Type B pancreatic cell (in vitro differentiated cells): ENCODE measurements around the gene SKAP1. TPM values are rescaled to one million over a fixed set of nuclear protein-coding genes. Genes with fewer than 3 reads are reported as not detected.
A peak's percentile ranks its signal among the peaks of the same experiment; 100 is the strongest.

Experiments used
- DNase-seq: peaks from one replicate; pipeline ENCODE4 v3.0.0; 2021; ENCODE audit warnings: mixed read lengths; ENCODE audit not compliant: unreplicated experiment; ENCODE audit errors: extremely low spot score
- H3K27ac Mint-ChIP-seq: 2 replicates; pipeline ENCODE4 v1.8.0; 2021; ENCODE audit warnings: mild to moderate bottlenecking, mixed read lengths
- H3K27me3 Mint-ChIP-seq: 2 replicates; pipeline ENCODE4 v1.8.0; 2021; ENCODE audit warnings: mixed read lengths
- H3K36me3 Mint-ChIP-seq: 2 replicates; pipeline ENCODE4 v1.8.0; 2021; ENCODE audit warnings: mixed read lengths
- H3K4me1 Mint-ChIP-seq: one replicate; pipeline ENCODE4 v1.8.0; 2021; ENCODE audit warnings: mixed read lengths; ENCODE audit not compliant: unreplicated experiment
- H3K4me3 Mint-ChIP-seq: 2 replicates; pipeline ENCODE4 v1.8.0; 2021; ENCODE audit warnings: mild to moderate bottlenecking, mixed read lengths
- H3K9me3 Mint-ChIP-seq: 2 replicates; pipeline ENCODE4 v1.8.0; 2021; ENCODE audit warnings: mixed read lengths
- total RNA-seq: library from RNA; stranded (reverse); gene quantifications from 2 replicates; pipeline ENCODE4 v1.2.1, GENCODE V29; 2021; ENCODE audit warnings: low replicate concordance
- TF ChIP-seq, protein P1 (sequence below): fragments of 200-600 bp; sonication (generic); conservative IDR thresholded peaks from 2 replicates; pipeline ENCODE4 v1.5.0; 2021; ENCODE audit warnings: antibody characterized with exemption, mild to moderate bottlenecking

SKAP1 gene
- total RNA-seq, 1 donor from 2014 or later: 0.43 TPM

- Mint-ChIP-seq H3K9me3 (no peaks in the 10 kb centered on the region), H3K27me3 (peaks cover 16% of the 10 kb centered on the region), H3K36me3 (no peaks in the 10 kb centered on the region), H3K27ac (peak overlapping the region; percentile 93), H3K4me1 (peaks cover 18% of the 10 kb centered on the region), H3K4me3 (peak overlapping the region; percentile 62)
- TF ChIP-seq, protein P1, sequence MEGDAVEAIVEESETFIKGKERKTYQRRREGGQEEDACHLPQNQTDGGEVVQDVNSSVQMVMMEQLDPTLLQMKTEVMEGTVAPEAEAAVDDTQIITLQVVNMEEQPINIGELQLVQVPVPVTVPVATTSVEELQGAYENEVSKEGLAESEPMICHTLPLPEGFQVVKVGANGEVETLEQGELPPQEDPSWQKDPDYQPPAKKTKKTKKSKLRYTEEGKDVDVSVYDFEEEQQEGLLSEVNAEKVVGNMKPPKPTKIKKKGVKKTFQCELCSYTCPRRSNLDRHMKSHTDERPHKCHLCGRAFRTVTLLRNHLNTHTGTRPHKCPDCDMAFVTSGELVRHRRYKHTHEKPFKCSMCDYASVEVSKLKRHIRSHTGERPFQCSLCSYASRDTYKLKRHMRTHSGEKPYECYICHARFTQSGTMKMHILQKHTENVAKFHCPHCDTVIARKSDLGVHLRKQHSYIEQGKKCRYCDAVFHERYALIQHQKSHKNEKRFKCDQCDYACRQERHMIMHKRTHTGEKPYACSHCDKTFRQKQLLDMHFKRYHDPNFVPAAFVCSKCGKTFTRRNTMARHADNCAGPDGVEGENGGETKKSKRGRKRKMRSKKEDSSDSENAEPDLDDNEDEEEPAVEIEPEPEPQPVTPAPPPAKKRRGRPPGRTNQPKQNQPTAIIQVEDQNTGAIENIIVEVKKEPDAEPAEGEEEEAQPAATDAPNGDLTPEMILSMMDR: no peak
- DNase-seq: no peak
Measured at GRCh38 chr17:48471817-48472410, 41.9 kb upstream of the SKAP1 start.

GRCh38 chr17:48470388-48471034, 40.5 kb upstream of the SKAP1 start:
- Mint-ChIP-seq H3K27ac (no peak overlapping the region), H3K36me3 (no peaks in the 10 kb centered on the region), H3K4me1 (peaks cover 15% of the 10 kb centered on the region), H3K27me3 (peaks cover 16% of the 10 kb centered on the region), H3K4me3 (no peak overlapping the region), H3K9me3 (no peaks in the 10 kb centered on the region)
- TF ChIP-seq, protein P1: no peak
- no peak for DNase-seq

- Mint-ChIP-seq H3K27ac (no peak overlapping the region), H3K27me3 (peaks cover 16% of the 10 kb centered on the region), H3K36me3 (no peaks in the 10 kb centered on the region), H3K4me3 (no peak overlapping the region), H3K9me3 (no peaks in the 10 kb centered on the region), H3K4me1 (peaks cover 15% of the 10 kb centered on the region)
- DNase-seq: no peak
- TF ChIP-seq, protein P1: no peak
Measured at GRCh38 chr17:48469227-48469626, 39.2 kb upstream of the SKAP1 start.

GRCh38 chr17:48468299-48468698, 38.3 kb upstream of the SKAP1 start:
- Mint-ChIP-seq H3K27ac (no peak overlapping the region), H3K27me3 (peaks cover 20% of the 10 kb centered on the region), H3K9me3 (no peaks in the 10 kb centered on the region), H3K36me3 (no peaks in the 10 kb centered on the region), H3K4me3 (no peak overlapping the region), H3K4me1 (peaks cover 21% of the 10 kb centered on the region)
- TF ChIP-seq, protein P1: no peak
- no peak for DNase-seq

DNA sequence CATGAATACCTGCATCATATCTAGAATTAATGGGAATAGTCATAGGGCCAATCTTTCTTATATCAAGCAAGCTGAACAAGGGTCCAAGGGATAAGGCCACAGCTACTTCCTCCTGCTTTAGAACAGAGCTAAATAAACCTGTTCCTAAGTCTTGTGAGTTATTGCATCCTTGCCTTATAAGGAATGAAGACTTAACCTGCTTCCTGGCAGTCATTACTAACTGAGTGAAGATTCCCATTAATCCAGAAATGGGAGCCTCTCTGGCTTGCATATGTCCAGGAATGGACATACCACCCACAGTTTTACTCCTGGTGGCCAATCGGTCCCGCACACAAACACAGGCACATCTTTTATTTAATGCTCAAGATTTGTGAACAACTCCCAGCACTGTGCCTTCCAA, 35.9 kb upstream of the SKAP1 start:
- peaks cover 15% of the 10 kb centered on the region for H3K27me3 Mint-ChIP-seq
- peaks cover 6% of the 10 kb centered on the region for H3K4me1 Mint-ChIP-seq
- no peak overlapping the region for H3K4me3 Mint-ChIP-seq
- no peaks in the 10 kb centered on the region for H3K36me3 Mint-ChIP-seq
- TF ChIP-seq, protein P1: no peak
- H3K27ac Mint-ChIP-seq: no peak overlapping the region
- no peak for DNase-seq
- no peaks in the 10 kb centered on the region for H3K9me3 Mint-ChIP-seq
